GM20431 (cell line): ENCODE results near the gene SSTR3.
"Not testable (repeated sequence)": the region's sequence is repeated elsewhere in the genome, so short reads cannot be mapped to it uniquely, and the experiment has no call there.

Source experiments
- in situ Hi-C: fragments of 300-500 bp; cut with MseI, MboI; formaldehyde crosslinking; loops from one replicate; pipeline ENCODE4 v1.15.0; 2020; ENCODE audit warnings: low sequenced_read_pairs; ENCODE audit not compliant: unreplicated experiment

The SSTR3 gene

DNA sequence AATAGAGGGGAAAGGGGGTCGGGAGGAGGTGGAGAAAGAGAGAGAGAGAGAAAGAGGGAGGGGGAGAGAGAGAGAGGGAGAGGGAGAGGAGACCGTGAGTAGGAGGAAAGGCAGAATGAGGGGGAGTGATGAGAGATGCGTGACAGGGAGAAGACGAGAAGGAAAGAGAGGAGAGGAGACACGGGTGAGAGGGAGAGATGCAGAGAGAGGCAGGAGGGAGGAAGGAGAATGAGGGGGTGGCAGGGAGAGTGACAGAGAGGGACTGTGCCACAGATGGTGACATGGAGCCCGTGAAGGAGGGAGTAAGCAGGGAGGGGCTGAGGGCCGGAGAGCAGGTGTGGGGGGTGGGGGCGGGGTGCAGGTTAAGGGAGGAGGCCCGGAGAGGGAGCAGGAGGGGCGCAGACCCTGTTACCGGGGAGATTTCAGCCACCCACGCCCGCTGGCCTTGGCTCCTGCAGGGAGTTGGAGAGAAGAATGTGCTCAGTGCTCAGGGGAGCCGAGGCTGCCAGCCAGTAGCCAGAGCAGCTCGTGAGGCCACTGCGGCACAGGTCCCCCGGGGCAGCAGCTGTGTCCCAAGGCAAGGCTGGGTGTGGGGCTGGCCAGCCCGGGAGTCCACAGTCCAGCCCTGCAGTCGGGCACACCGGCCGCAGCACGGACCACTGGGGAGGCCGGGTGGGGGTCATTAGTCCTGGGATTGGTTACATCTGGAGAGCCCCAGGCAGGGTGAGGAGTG lies at the start of gene SSTR3:
SSTR3 (minus strand) TSS at position 304 of the 733 bp plus-strand sequence. CDS start 4,674 bp downstream, outside the sequence.
- in situ Hi-C loops = no loop called here

DNA sequence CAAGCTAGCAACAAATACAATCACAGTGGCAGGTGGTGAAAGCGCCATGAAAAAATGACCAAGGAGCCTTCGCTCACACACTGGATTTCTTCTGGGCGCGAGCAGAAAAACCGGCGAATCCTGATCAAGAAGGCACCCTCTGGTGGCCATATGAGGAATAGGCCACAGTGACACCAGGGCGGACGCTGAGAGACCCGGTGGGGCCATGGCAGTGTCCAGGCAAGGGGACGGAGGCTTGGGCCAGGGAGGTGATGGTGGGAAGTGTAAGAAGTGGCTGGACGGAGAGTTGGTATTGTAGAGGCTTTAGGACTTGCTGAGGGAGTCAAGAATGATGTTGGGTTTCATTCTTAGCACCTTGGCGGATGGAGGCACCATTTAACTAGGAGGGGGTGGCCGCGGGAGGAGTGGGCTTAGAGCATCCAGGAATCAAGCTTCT lies 48.6 kb upstream of the SSTR3 start:
- in situ Hi-C loops = no loop called here

DNA sequence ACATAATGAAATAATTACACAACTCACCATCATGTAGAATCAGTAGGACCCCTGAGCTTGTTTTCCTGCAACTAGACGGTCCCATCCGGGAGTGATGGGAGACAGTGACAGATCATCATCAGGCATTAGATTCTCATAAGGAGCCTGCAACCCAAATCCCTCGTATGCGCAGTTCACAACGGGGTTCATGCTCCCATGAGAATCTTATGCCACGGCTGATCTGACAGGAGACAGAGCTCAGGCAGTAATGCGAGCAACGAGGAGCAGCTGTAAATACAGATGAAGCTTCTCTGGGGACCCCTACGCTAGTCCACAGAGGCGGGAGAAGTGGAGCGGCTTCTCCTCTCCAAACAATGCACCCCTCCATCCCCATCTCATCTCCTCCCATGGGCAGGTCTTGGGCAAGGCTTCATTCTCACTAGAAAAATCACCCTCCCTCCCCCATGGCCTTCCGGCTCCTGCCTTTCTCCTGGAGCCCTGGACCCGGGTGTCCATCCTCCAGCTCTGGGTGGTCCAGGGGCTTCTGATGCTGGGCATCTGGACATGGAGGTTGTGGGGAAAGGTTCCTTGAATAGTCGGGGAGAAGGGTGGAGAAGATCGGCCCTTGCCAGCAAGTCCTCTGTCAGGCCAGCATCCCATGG lies 48.0 kb upstream of the SSTR3 start:
- in situ Hi-C loops = no loop called here

DNA sequence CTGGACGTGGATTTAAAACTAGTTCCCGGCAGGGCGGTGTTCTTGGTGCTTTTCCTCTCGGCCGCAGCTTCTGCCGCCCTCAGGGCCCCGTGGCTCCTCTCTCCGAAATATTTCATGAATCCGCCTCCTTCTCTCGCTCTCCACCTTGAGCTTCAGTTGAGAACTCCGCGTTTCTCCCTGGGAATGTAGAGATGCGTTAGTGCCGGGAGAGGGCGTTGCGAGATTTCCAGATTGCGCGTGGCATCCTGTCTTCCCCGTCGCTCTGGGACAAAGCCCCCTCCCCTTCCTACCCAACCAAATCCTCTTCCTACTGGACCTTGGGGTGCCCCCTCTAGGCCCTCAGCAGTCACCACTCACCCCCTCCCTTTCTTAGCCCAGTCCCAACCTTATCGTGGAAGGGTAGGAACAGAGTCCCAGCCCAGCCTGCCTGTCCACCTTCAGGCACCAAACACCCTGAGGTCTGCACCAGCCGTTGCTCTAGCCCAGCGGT lies 47.3 kb upstream of the SSTR3 start:
- in situ Hi-C loops = no loop called here

DNA sequence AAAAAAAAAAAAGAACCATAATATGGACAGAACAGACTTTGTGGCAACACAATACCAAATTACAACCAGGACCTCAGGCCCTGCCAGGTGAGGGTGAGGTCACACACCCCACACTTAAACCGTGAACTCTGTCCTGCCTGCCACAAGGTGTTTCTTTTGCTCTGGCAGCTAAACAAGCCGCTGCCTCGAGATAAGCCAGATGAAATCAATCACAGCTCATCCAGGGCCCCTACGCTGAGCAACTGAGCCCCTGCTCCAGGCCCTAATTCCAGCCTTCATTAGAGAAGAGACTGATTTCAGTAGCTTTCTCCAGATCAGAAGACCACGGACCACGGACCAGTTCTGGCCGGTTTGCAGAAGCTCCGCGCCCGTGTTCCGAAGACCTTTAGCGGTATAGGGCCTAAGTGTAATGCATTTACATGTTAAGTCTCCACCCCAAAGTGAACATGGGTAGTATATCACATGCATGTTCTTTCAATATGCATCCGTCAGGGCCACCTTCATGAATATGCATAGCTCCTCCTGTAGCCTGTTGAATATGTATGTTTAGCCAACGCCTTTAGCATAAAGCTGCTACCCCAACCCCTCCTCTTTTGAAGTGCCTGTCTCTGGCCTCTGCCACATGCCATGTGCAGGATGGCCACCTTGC lies 46.6 kb upstream of the SSTR3 start:
- in situ Hi-C loops = no loop called here

DNA sequence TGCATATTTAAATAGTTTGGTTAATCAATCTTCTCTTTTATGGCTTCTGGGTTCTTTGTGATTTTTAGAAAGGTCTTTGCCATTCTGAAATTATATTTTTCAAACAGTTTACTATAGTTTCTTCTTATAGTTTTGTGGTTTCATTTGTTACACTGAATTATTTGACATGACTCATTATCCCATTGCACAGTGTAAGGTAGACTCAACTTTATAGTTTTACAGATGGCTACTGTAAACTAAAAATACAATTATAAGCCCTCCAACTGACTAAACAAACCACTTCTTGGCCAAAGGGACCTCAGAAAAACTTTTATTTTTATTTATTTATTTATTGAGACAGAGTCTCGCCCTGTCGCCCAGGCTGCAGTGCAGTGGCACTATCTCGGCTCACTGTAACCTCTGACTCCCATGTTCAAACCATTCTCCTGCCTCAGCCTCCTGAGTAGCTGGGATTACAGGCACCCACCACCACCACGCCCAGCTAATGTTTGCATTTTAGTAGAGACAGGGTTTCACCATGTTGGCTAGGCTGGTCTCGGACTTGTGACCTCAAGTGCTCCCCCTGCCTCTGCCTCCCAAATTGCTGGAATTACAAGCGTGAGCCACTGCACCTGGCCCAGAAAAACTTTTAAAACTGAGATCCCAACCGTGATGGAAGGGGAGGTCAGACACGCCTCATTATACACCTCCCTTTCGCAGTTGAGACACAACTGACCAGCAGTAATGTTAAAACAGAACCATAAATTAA lies 45.9 kb upstream of the SSTR3 start:
- in situ Hi-C loops = no loop called here

DNA sequence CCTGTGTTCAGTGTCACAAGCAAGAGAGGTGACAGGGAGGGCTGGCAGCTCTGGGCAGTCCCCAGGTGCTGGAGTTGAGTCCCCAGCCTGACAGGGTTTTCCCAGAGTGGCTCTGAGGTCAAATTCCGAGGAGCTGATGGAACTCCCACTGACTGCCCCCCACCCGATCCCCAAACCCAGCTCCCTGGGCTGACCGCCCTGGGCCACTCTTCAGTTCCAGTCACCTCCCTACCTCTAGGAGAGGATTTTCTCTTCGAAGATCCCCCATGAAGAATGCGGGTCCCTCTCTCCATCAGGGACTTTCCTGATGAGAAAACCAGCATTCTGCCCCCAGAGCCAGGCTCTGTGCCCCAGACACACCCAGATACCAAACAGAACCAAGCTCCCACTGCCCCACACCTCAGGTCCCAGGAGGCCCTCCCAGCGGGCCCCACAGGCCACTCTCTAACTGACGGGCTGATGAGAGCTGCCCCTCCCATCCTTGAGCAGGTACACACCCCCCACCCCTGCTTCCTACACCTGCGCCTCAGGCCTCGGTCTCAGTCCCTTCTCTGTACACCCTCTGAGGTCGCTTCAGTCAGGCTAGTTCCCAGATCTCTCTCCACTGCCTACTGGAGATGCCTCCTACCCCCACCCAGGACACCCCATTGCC lies 43.9 kb upstream of the SSTR3 start:
- in situ Hi-C loops = no loop called here

DNA sequence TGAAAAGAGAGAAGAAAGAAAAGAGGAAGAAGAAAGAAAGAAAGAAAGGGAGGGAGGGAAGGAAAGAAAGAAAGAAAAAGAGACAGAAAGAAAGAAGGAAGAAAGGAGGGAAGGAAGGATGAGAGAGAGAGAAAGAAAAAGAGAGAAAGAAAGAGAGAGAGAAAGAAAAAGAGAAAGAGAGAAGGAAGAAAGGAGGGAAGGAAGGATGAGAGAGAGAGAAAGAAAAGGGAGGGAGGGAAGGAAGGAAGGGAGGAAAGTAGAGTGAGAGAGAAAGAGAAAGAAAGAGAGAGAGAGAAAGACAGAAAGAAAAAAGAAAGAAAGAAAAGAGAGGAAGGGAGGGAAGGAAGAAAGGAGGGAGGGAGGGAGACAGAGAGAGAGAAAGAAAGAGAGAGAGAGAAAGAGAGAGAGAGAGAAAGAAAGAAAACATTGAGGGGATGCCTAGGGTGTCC lies 43.3 kb upstream of the SSTR3 start:
- in situ Hi-C loops = no loop called here

DNA sequence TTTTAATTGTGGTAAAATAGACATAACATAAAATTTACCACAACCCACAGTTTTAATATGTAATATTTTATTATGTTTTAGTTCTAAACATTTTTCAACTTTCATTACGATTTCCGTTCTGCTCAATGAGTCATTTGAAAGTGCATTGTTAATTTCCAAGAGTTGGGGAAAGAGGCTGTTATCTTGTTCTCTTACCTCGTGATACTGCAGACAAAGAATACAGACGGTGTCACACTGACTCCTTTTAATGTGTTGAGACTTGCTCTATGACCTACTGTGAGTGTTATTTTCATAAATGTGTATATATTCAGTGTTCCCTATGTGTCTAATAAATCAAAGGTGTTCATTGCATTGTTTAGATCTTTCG lies 42.6 kb upstream of the SSTR3 start:
- in situ Hi-C loops = no loop called here

DNA sequence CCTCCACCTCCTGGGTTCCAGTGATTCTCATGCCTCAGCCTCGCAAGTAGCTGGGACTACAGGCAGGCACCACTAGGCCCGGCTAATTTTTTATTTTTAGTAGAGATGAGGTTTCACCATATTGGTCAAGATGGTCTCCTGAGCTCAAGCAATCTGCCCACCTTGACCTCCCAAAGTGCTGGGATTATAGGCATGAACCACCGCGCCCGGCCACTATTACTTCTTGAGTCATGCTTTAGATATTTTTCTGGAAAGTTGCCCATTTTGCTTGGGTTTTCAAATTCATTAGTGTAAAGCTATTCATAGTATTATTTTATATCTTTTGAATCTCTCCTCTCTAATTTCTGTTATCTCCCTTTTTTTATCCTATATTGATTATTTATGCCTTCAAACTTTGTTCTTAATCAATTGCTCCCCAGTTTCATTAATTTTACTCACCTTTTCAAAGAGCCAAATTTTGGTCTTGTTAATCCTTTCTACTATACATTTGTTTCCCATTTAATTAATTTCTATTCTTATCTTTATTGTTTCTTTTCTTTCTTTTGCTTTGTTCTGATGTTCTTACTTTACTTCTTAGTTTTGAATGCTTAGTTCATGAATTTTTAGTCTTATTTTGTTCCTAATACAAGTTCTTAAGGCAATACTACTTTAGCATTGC lies 42.1 kb upstream of the SSTR3 start:
- in situ Hi-C loops = no loop called here

DNA sequence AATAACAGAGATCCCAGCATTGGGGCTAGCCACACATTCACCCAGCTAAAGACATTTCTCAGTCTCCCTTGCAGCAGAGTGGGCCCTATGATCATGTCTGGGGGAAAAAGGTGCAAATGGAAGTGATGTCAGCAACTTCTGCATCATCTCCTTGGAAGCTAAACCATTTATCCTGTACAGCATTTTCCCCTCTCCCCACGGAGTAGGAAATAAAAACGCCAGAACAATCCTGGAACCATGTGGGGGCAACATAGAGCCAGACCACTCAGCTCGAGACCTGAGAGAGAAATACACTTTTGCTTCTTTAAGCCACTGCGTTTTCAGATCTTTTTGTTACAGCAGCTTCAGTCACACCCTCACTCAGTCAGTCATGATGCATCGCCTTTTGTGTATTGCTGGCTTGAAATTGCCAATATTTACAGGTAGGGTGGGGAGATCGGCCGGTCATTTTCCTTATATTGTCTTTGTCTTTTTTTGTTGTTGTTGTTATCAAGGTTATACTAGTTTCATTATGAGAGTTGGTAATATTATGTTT lies 40.9 kb upstream of the SSTR3 start:
- in situ Hi-C loops = no loop called here

DNA sequence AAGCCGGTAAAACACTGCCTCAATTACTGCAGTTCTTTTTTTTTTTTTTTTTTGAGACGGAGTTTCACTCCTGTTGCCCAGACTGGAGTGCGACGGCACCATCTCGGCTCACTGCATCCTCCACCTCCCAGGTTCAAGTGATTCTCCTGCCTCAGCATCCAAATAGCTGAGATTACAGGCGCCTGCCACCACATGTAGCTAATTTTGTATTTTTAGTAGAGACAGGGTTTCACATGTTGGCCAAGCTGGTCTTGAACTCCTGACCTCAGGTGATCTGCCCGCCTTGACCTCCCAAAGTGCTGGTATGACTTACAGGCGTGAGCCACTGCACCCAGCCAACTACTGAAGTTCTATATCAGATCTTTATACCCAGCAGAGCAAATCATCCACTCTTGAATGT lies 39.6 kb upstream of the SSTR3 start:
- in situ Hi-C loops = not testable (repeated sequence)

DNA sequence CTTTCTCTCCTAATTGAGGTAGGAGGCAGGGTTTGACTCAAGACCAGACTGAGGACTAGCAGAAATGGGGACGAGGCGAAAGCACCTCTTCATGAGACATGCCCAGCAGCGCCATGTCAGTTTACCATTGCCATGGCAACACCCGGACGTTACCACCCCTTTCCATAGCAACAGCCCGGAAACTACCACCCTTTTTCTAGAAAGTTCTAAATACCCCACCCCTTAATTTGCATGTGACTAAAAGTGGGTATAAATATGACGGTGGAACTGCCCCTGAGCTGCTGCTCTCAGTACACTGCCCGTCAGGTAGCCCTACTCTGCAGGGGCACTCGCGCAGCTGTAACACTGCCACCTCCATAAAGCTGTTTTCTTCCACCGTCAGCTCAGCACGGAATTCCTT lies 37.7 kb upstream of the SSTR3 start:
- in situ Hi-C loops = no loop called here

DNA sequence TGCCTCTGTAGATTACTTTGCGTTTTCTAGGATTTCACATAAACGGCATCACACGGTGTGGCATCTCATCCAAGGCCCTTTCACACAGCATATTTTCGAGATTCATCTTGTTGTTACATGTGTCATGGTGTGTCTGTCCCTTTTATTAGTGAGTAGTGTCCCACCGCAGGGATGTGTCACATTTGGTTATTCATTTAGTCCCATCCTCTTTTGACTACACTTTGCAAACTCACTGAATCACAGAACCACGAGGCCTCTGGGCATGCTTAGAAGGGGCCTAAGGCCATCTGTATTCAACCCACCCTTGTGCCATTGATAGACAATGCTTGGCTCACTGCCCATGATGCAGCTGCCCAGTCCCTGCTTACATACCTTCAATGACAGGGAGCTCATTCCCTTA lies 36.0 kb upstream of the SSTR3 start:
- in situ Hi-C loops = no loop called here

DNA sequence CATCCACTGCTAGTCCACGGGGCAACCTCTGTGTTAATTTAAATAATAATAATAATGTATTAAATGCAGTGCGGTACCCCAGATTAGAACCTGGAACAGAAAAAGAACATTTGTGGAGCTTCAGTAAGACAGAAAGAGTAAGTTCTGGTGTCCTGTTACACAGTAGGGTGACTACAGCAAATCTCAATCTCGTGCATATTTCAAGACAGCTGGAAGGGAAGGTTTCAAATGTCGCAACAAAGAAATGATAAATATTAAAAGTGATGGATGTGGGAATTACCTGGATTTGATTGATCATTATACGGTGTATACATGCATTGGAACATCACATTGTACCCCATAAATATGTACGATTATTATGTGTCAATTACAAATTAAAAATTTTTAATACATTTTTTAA lies 33.5 kb upstream of the SSTR3 start:
- in situ Hi-C loops = no loop called here

DNA sequence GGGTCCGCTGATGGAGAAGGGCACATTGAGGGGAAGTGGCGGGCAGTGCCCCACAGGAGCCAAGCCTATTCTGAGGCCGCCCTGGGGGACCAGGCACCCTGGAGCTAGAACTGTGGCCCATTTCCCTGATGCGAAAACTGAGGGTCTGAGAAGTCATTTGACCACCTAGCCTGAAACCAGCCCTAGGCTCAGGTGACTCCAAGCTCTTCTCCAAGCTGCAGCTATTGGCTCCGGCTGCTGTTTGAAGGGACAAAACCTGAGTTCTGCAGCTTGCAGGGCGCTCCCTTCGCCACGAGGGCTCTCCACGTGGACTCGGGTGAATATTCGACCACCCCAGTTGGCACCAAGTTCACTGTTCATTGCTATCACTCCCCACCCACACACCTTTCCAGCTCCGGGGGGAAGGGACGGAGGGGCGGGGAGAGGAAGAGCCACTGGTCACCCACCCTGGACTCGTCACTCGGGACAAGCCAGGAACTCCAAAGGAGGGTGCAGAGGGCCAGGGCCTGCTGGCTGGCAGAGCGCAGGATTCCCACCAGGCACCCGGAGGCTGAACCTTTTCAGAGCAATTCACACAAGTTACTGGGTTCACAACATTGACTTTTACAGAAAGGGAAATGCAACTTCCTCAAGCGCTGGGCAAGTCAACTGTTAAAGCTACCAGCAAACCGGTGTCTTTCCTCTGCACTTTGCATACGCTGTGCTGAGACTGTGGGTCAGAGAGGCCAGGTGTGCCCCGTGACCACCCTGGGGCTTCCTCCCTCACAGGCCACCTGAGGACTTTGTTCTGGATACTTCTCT lies 32.8 kb upstream of the SSTR3 start:
- in situ Hi-C loops = no loop called here

DNA sequence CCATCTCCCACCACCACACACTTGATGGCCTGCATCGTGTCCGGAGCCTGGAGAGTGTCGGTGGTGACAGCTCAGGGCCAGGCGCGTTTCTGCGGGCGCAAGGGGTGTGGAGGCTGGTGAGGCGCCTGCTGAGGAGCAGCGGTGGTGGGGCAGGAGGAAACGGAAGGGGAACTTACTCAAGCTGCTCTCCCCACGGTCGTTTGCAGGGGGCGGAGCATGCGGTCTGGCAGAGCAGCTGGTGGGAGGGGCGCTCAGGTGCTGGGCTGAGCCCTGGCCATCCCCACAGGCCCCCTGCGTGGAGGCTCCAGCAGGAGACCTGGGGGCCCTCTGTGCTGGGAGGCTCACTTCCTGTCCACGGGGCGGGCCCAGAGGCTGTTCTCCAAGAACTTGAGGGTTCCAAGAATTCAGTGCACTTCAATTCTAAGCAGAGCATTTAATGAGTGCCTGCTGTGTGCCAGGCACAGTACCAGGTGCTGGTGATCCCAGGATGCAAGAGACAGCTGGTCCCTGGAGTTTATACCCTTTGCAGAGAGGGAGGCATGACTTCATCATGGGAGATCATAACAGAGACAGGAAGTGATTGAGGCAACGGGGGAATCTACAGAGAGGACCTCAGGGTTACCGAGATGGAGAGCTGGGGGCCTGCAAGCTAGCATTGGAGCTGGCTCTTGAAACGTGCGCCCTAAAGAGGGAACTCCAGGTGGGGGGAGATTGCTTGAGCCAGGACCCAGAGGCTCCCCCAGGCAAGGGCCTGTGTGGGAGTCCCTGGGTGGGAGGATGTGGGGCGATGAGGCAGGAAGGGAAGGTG lies 32.0 kb upstream of the SSTR3 start, which contains the start of gene RAC2:
RAC2 (minus strand) TSS at position 156 of the 808 bp plus-strand sequence; CDS start at position 35, 121 bp downstream.
- in situ Hi-C loops = no loop called here
